ENCODE data around the gene AP4M1. TPM values are rescaled to one million over a fixed set of nuclear protein-coding genes. Genes with fewer than 3 reads are reported as not detected.
A peak's percentile ranks its signal among the peaks of the same experiment; 100 is the strongest.

The AP4M1 gene
- total and polyA plus RNA-seq, 9 of the 15 experiments (the other 6 are each of a cell fraction or from before 2014, with no cell fraction given), result 1.3 to 30.9 (median 14.1) TPM

DNA sequence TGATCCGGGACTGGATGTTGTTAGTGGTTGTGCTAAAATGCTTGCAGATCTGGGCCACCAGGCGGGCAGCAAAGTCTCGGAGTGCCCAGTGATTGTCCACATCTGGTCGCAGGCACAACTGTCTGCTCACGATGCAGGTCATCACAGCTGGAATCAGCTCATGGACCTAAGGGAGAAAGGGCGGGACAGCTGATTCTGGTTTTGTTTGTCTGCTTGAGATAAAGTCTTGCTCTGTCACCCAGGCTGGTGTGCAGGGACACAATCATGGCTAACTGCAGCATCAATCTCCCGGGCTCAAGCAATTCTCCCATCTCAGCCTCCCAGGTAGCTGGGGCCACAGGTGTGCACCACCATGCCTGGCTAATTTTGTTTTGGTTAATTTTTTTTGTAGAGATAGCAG, 9.7 kb downstream of the AP4M1 start:
- no peaks in the 10 kb centered on the region for H4K20me1 ChIP-seq (replicated peaks; ENCODE audit: control insufficient read depth, insufficient read depth, low read length)
- H3K79me2 ChIP-seq (ENCODE audit: control insufficient read depth, insufficient read depth, low read length), result no peaks in the 10 kb centered on the region
- ATAC-seq (no peak), FAIRE-seq (peak; percentile 86), DNase-seq (ENCODE audit: extremely low read depth in 1 of 4, low spot score in 3 of 4) (peak in 1 of 4 experiments; percentile 54)
- H3K9ac ChIP-seq (ENCODE audit: insufficient read depth in 1 of 2, low read depth in 2 of 2, low read length in 2 of 2), result peak overlapping the region in 1 of 2 experiments; percentile 18; a peak in 2 of 4 replicates
- ChIA-PET POLR2A (interaction anchor here (1.5 to 5.9 kb wide), 2 partner anchors 9 to 14 kb away, joined by 6 to 47 read pairs; partner anchors contain the start of genes AP4M1 and MCM7), CTCF (ENCODE audit: low intra/inter-chr PET ratio) (no interaction called here)
- H3K4me1 ChIP-seq (replicated peaks in 1 of 2; ENCODE audit: control insufficient read depth in 2 of 2, insufficient read depth in 2 of 2, low read length in 2 of 2), result peaks cover 2 to 31% of the 10 kb centered on the region in 2 experiments; a peak in 4 of 5 replicates
- in situ Hi-C loops (cut with MboI), result loop anchor here (10.0 kb wide), 1 partner anchor 1724 kb away; no protein-coding TSS in a partner anchor
- H3K9me1 ChIP-seq (ENCODE audit: control insufficient read depth, insufficient read depth, low read length), result peaks cover 3% of the 10 kb centered on the region
- H3K9me3 ChIP-seq (replicated peaks; ENCODE audit: control insufficient read depth, insufficient read depth, low read depth, low read length), result no peaks in the 10 kb centered on the region
- H3K27ac ChIP-seq (ENCODE audit: extremely low read depth, low read depth, low read length), result no peak overlapping the region
- no peak overlapping the region for H3K4me2 ChIP-seq (ENCODE audit: insufficient read depth, low read length)
- H3K4me3 ChIP-seq, result no peak overlapping the region
- 45% methylated on average over 6 of the region's 7 CpGs for WGBS (ENCODE audit: insufficient coverage, low coverage, missing lambda C conversion rate)
- no peaks in the 10 kb centered on the region for H3K27me3 ChIP-seq (ENCODE audit: control insufficient read depth in 2 of 2, insufficient read depth in 2 of 2, low read length in 2 of 2)
- no peak overlapping the region for H2AFZ ChIP-seq (ENCODE audit: low read depth, low read length)
- H3K36me3 ChIP-seq (ENCODE audit: control insufficient read depth, insufficient read depth, low read length), result peaks cover 75% of the 10 kb centered on the region; the same call in 2 of the 3 replicates
- intact Hi-C loops (cut with micrococcal nuclease), result no loop called here
- BruUV-seq (replicated peaks), result no TSS peak
- TF ChIP-seq TSC22D4 (tag; IDR thresholded peaks at IDR 0.05) (no peak), NR2C1 (IDR thresholded peaks at IDR 0.05) (no peak), NR2C1 (tag; IDR thresholded peaks at IDR 0.05) (no peak), LEF1 (IDR thresholded peaks at IDR 0.05) (no peak), ARID1B (IDR thresholded peaks at IDR 0.05) (peak; percentile 40), NUFIP1 (IDR thresholded peaks at IDR 0.05; ENCODE audit: partially characterized antibody) (no peak), CEBPB (tag; IDR thresholded peaks at IDR 0.05) (no peak), ERF (CRISPR knock-in tag; IDR thresholded peaks at IDR 0.05) (no peak), PHF21A (IDR thresholded peaks at IDR 0.05; ENCODE audit: borderline replicate concordance, low read depth) (no peak), ZNF224 (CRISPR knock-in tag; IDR thresholded peaks at IDR 0.05) (no peak), LCOR (CRISPR knock-in tag; IDR thresholded peaks at IDR 0.05) (no peak), CBFA2T3 (IDR thresholded peaks at IDR 0.05) (peak; percentile 78), SRSF1 (IDR thresholded peaks at IDR 0.05; ENCODE audit: low read depth, low read length) (no peak), IRF9 (tag; IDR thresholded peaks at IDR 0.05) (no peak), NR1H2 (CRISPR knock-in tag; IDR thresholded peaks at IDR 0.05) (no peak), CSDE1 (IDR thresholded peaks at IDR 0.05) (no peak), CCNT2 (IDR thresholded peaks at IDR 0.05; ENCODE audit: borderline replicate concordance, extremely low read depth, insufficient read length, low read depth, low read length) (no peak), ZNF232 (CRISPR knock-in tag; IDR thresholded peaks at IDR 0.05) (no peak), HNRNPUL1 (IDR thresholded peaks at IDR 0.05; ENCODE audit: low read length) (no peak), RCOR1 (IDR thresholded peaks at IDR 0.05; ENCODE audit: borderline replicate concordance in 1 of 2, low read depth in 2 of 2, low read length in 2 of 2) (peak in 1 of 2 experiments; percentile 52; a peak in 1 of 4 replicates), NFE2 (IDR thresholded peaks at IDR 0.05; ENCODE audit: low read depth) (peak; percentile 48; the same call in 1 of the 2 replicates)
- TF ChIP-seq, protein P1, sequence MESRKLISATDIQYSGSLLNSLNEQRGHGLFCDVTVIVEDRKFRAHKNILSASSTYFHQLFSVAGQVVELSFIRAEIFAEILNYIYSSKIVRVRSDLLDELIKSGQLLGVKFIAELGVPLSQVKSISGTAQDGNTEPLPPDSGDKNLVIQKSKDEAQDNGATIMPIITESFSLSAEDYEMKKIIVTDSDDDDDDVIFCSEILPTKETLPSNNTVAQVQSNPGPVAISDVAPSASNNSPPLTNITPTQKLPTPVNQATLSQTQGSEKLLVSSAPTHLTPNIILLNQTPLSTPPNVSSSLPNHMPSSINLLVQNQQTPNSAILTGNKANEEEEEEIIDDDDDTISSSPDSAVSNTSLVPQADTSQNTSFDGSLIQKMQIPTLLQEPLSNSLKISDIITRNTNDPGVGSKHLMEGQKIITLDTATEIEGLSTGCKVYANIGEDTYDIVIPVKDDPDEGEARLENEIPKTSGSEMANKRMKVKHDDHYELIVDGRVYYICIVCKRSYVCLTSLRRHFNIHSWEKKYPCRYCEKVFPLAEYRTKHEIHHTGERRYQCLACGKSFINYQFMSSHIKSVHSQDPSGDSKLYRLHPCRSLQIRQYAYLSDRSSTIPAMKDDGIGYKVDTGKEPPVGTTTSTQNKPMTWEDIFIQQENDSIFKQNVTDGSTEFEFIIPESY (CRISPR knock-in tag; IDR thresholded peaks at IDR 0.05), result no peak
- TF ChIP-seq, protein P2, sequence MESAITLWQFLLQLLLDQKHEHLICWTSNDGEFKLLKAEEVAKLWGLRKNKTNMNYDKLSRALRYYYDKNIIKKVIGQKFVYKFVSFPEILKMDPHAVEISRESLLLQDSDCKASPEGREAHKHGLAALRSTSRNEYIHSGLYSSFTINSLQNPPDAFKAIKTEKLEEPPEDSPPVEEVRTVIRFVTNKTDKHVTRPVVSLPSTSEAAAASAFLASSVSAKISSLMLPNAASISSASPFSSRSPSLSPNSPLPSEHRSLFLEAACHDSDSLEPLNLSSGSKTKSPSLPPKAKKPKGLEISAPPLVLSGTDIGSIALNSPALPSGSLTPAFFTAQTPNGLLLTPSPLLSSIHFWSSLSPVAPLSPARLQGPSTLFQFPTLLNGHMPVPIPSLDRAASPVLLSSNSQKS (CRISPR knock-in tag; IDR thresholded peaks at IDR 0.05), result no peak

All from K562 (cell line).